Sigmoid colon (tissue), 7 donors: ENCODE results near the gene ZFYVE9. TPM values are rescaled to one million over a fixed set of nuclear protein-coding genes. Genes with fewer than 3 reads are reported as not detected.

Source experiments
- DNase-seq: peaks from one replicate; pipeline ENCODE4 v3.0.0-alpha.2; 2019
- H3K27ac ChIP-seq, 4 donors: fragments of 200-600 bp; sonication (generic); one replicate each; pipeline ENCODE4 v1.5.1; 2016 to 2019; ENCODE audit warnings: mild to moderate bottlenecking in 1 of 4
- H3K27me3 ChIP-seq, 3 donors: fragments of 200-600 bp; sonication (generic); one replicate each; pipeline ENCODE4 v1.5.1; 2019; ENCODE audit warnings: mild to moderate bottlenecking in 1 of 3
- H3K36me3 ChIP-seq, 4 donors: fragments of 200-600 bp; sonication (generic); one replicate each; pipeline ENCODE4 v1.5.1; 2016 to 2019
- H3K4me1 ChIP-seq, 4 donors: fragments of 200-600 bp; sonication (generic); one replicate each; pipeline ENCODE4 v1.5.1; 2017 to 2019
- H3K4me3 ChIP-seq, 4 donors: fragments of 200-600 bp; sonication (generic); one replicate each; pipeline ENCODE4 v1.5.1; 2017 to 2019; ENCODE audit warnings: mild to moderate bottlenecking in 2 of 4, moderate library complexity in 1 of 4
- H3K9me3 ChIP-seq, 4 donors: fragments of 200-600 bp in 3 of 4; sonication (generic) in 3 of 4; one replicate each; pipeline versions ENCODE4 v1.5.1 to v1.6.1; 2013 to 2019
- CTCF ChIP-seq, 4 experiments: fragments of 450-650 bp in 3 of 4; fragments of 200-600 bp in 1 of 4; IDR thresholded peaks; one replicate each; pipeline ENCODE4 v1.5.1; 2016 to 2019; ENCODE audit warnings: antibody characterized with exemption in 4 of 4, mild to moderate bottlenecking in 3 of 4, moderate library complexity in 2 of 4
- EP300 ChIP-seq, 4 donors: sonication (generic); formaldehyde crosslinking; IDR thresholded peaks; one replicate each; pipeline ENCODE4 v1.6.1; 2017; ENCODE audit warnings: antibody characterized with exemption in 4 of 4
- POLR2A ChIP-seq, 2 donors: fragments of 450-650 bp; IDR thresholded peaks; one replicate each; pipeline ENCODE4 v1.6.1; 2016; ENCODE audit warnings: antibody characterized with exemption in 2 of 2, mild to moderate bottlenecking in 2 of 2, moderate library complexity in 2 of 2
- POLR2AphosphoS5 ChIP-seq, 4 donors: sonication (generic); formaldehyde crosslinking; IDR thresholded peaks; one replicate each; pipeline ENCODE4 v1.6.1; 2017; ENCODE audit warnings: antibody characterized with exemption in 4 of 4
- WGBS, 2 donors: extraction: QIAGEN DNeasy Blood & Tissue Kit; methylation state at CpG; one replicate each; pipeline ENCODE4 v1.1.7; 2013; 5-methylcytosine and 5-hydroxymethylcytosine counted together
- intact Hi-C: fragments of 100-400 bp; cut with DNase I; formaldehyde crosslinking; loops from one replicate; pipeline ENCODE4 v1.15.1; 2023
- polyA plus RNA-seq, 3 donors: library from polyadenylated mRNA; stranded (reverse); fragments of 200-250 nt; gene quantifications; one replicate each; pipeline ENCODE4 v1.2.3, GENCODE V29; 2013
- total RNA-seq, 4 donors: library from RNA; depleted of rRNA; stranded (reverse); fragments of >200 nt; gene quantifications; one replicate each; pipeline ENCODE4 v1.1.0, GENCODE V29; 2016
- donor health status: healthy with polysubstance abuse.
- donor health status: Bipolar disorder and iron deficiency.
- donor health status: healthy.

The ZFYVE9 gene
- total and polyA plus RNA-seq, 7 donors, result 4.7 to 36.3 (median 25.9) TPM

- Histone ChIP-seq H3K4me1 (no peaks in the 10 kb centered on the region), H3K27me3 (no peaks in the 10 kb centered on the region), H3K9me3 (no peaks in the 10 kb centered on the region), H3K36me3 (no peaks in the 10 kb centered on the region), H3K4me3 (no peak overlapping the region), H3K27ac (no peak overlapping the region)
- intact Hi-C loops, result no loop called here
- TF ChIP-seq EP300 (IDR thresholded peaks at IDR 0.05) (no peak), POLR2AphosphoS5 (IDR thresholded peaks at IDR 0.05) (no peak), CTCF (IDR thresholded peaks at IDR 0.05) (no peak), POLR2A (IDR thresholded peaks at IDR 0.05) (no peak)
- no peak for DNase-seq
- WGBS, 2 donors, result 93 to 100% methylated on average over 1 of the region's 1 CpG
Measured at GRCh38 chr1:52249831-52250230, 107.9 kb downstream of the ZFYVE9 start.

GRCh38 chr1:52253421-52253820 lies 111.5 kb downstream of the ZFYVE9 start:
- no peak overlapping the region for H3K4me3 ChIP-seq
- H3K27me3 ChIP-seq, result no peaks in the 10 kb centered on the region
- H3K4me1 ChIP-seq, result no peaks in the 10 kb centered on the region
- WGBS, 2 donors, result 82 to 86% methylated on average over 5 of the region's 5 CpGs
- no peaks in the 10 kb centered on the region for H3K9me3 ChIP-seq
- no peak overlapping the region for H3K27ac ChIP-seq
- DNase-seq, result no peak
- no peaks in the 10 kb centered on the region for H3K36me3 ChIP-seq
- TF ChIP-seq EP300 (IDR thresholded peaks at IDR 0.05) (no peak), POLR2A (IDR thresholded peaks at IDR 0.05) (no peak), POLR2AphosphoS5 (IDR thresholded peaks at IDR 0.05) (no peak), CTCF (IDR thresholded peaks at IDR 0.05) (no peak)
- intact Hi-C loops, result no loop called here

GRCh38 chr1:52259886-52260285 lies 118.0 kb downstream of the ZFYVE9 start:
- Histone ChIP-seq H3K27ac (no peak overlapping the region), H3K27me3 (no peaks in the 10 kb centered on the region), H3K4me3 (no peak overlapping the region), H3K9me3 (no peaks in the 10 kb centered on the region), H3K36me3 (no peaks in the 10 kb centered on the region), H3K4me1 (peaks cover 0 to 6% (median 0%) of the 10 kb centered on the region in 4 donors)
- intact Hi-C loops, result no loop called here
- no peak for DNase-seq
- WGBS, 2 donors, result 76 to 77% methylated on average over 3 of the region's 3 CpGs
- TF ChIP-seq CTCF (IDR thresholded peaks at IDR 0.05), result no peak
- TF ChIP-seq EP300 (IDR thresholded peaks at IDR 0.05), result no peak
- no peak for TF ChIP-seq POLR2AphosphoS5 (IDR thresholded peaks at IDR 0.05)
- no peak for TF ChIP-seq POLR2A (IDR thresholded peaks at IDR 0.05)

- intact Hi-C loops, result no loop called here
- Histone ChIP-seq H3K27me3 (no peaks in the 10 kb centered on the region), H3K27ac (no peak overlapping the region), H3K9me3 (no peaks in the 10 kb centered on the region), H3K4me1 (peaks cover 0 to 6% (median 0%) of the 10 kb centered on the region in 4 donors), H3K36me3 (peaks cover 0 to 8% (median 0%) of the 10 kb centered on the region in 4 donors), H3K4me3 (no peak overlapping the region)
- no peak for TF ChIP-seq EP300 (IDR thresholded peaks at IDR 0.05)
- TF ChIP-seq POLR2A (IDR thresholded peaks at IDR 0.05), result no peak
- TF ChIP-seq CTCF (IDR thresholded peaks at IDR 0.05), result no peak
- TF ChIP-seq POLR2AphosphoS5 (IDR thresholded peaks at IDR 0.05), result no peak
- WGBS, 2 donors, result 10 to 53% methylated on average over 3 of the region's 3 CpGs
- no peak for DNase-seq
Measured at GRCh38 chr1:52263153-52263910, 121.4 kb downstream of the ZFYVE9 start.
